Motor neuron (in vitro differentiated cells): ENCODE measurements around the gene SUN3. TPM values are rescaled to one million over a fixed set of nuclear protein-coding genes. Genes with fewer than 3 reads are reported as not detected.

Experiments used
- ATAC-seq, 8 experiments: fragments of 200-7000 bp; cut with Tn5 transposase; replicated peaks in 6 of 8; 2 replicates each; pipeline ENCODE4 v1.8.0; 2021; ENCODE audit warnings: mild to moderate bottlenecking in 8 of 8, moderate library complexity in 8 of 8
- H3K27ac ChIP-seq, 2 donors: fragments of 250-450 bp; sonication (Bioruptor Pico); 2 replicates each; pipeline ENCODE4 v1.9.0; 2021; ENCODE audit warnings: antibody characterized with exemption in 2 of 2, mild to moderate bottlenecking in 2 of 2, moderate library complexity in 1 of 2
- H3K4me1 ChIP-seq, 2 donors: fragments of 250-450 bp; sonication (Bioruptor Pico); replicated peaks in 1 of 2; 2 replicates each; pipeline ENCODE4 v1.6.1; 2021; ENCODE audit warnings: antibody characterized with exemption in 2 of 2, mild to moderate bottlenecking in 2 of 2, moderate library complexity in 1 of 2
- H3K4me3 ChIP-seq, 5 donors: fragments of 250-450 bp; sonication (Bioruptor Pico); 2 replicates each; pipeline ENCODE4 v1.9.0; 2021; ENCODE audit warnings: antibody characterized with exemption in 5 of 5, mild to moderate bottlenecking in 5 of 5, moderate library complexity in 4 of 5
- WGBS, 10 experiments: fragments of 450-650 bp; shearing (Covaris generic); methylation state at CpG; one replicate each; pipeline ENCODE4 v1.0.0; 2022; 5-methylcytosine and 5-hydroxymethylcytosine counted together
- in situ Hi-C, 9 experiments: fragments of 400-800 bp; cut with MboI; loops; one replicate each; pipeline ENCODE4 v1.15.0; 2021; ENCODE audit warnings: low sequenced_read_pairs in 9 of 9, low pct_unique_long_range_greater_than_20kb in 2 of 9; ENCODE audit not compliant: unreplicated experiment in 9 of 9
- total RNA-seq, 8 experiments: library from RNA; unstranded; fragments of 300-600 nt; gene quantifications; 2 replicates each; pipeline versions ENCODE4 v1.2.3 to v1.2.4, GENCODE V29; 2022

Gene SUN3
- total RNA-seq, 8 experiments from 2014 or later: 1.6 TPM; not detected in 7

GRCh38 chr7:47938574-47939165 is 90.2 kb downstream of the SUN3 start:
- Histone ChIP-seq H3K27ac (no peak overlapping the region), H3K4me1 (peaks cover 18 to 32% of the 10 kb centered on the region in 2 donors), H3K4me3 (no peak overlapping the region)
- in situ Hi-C loops: loop anchor here in 2 of 9 experiments (25.0 kb wide), 2 partner anchors 174 to 1924 kb away; no protein-coding TSS in a partner anchor
- no peak for ATAC-seq
- WGBS, 10 experiments: 40 to 100% (median 89%) methylated on average over 1 to 2 of the region's 6 CpGs; no CpG with 5 or more reads in 2 of the 10 experiments

GRCh38 chr7:47937711-47938573 is 91.0 kb downstream of the SUN3 start:
- 67 to 100% (median 83%) methylated on average over 1 to 4 of the region's 11 CpGs; no CpG with 5 or more reads in 3 of the 10 experiments for WGBS, 10 experiments
- Histone ChIP-seq H3K27ac (no peak overlapping the region), H3K4me3 (no peak overlapping the region), H3K4me1 (peaks cover 18 to 32% of the 10 kb centered on the region in 2 donors)
- in situ Hi-C loops: loop anchor here in 2 of 9 experiments (25.0 kb wide), 2 partner anchors 174 to 1924 kb away; no protein-coding TSS in a partner anchor
- ATAC-seq: no peak

Other genes starting within 250 kb of the SUN3 start
- gene PKD1L1, start 80.6 kb downstream of the SUN3 start, total RNA-seq: 1 to 10 TPM in 1 of 8 experiments, under 1 TPM in 6, not detected in 1; 0.09 to 1.6 (median 0.32) TPM
- 10 to 100 TPM; 11.1 to 27.4 (median 20.3) TPM for gene HUS1, start 49.5 kb downstream of the SUN3 start, total RNA-seq
- gene C7orf57, start 6.4 kb upstream of the SUN3 start, total RNA-seq: 1 to 10 TPM in 1 of 8 experiments, under 1 TPM in 3, not detected in 4; 0.22 to 9.1 (median 0.42) TPM
- 10 to 100 TPM in 7 of 8 experiments, 1 to 10 TPM in 1; 3.1 to 93.0 (median 26.4) TPM for gene UPP1, start 60.2 kb upstream of the SUN3 start, total RNA-seq
- 10 to 100 TPM in 2 of 8 experiments, 1 to 10 TPM in 2, under 1 TPM in 4; 0.16 to 89.0 (median 1.0) TPM for gene ABCA13, start 142.4 kb upstream of the SUN3 start, total RNA-seq